ENCODE data around the gene RERG. TPM values are rescaled to one million over a fixed set of nuclear protein-coding genes. Genes with fewer than 3 reads are reported as not detected.

The RERG gene
- total RNA-seq, 1 experiment from 2014 or later = not detected

DNA sequence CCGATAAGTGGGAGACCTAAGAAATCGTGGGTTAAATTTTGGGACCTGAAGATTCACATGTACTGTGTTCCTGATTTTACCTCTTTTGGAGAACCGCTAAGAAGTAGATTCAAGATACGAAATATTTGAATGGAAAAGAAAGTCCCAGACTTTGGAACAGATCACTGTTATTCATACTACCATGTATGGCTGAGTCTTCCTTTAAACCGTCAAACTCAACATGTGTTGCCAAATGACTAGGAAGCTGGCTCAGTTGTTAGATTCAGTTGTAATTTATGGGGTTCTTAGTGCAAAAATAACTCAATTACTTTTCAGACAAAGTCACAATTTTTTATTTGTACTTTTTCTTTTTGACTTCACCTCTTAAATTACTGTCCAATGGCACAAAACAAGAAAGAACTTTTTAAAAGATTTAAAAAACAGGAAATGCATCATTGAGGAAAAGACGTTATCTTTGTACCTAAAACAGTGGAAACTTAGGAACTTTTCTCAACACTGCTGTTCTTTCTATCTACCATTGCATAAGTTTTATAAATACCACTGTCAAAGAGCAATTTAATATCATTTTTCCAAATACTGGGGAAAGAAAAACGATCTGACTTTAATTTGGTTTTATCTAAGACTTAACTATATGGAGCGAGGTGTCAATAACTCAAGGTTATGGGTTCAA, 15.7 kb downstream of the RERG start:
- no peak for DNase-seq (ENCODE audit: low spot score)
- H3K9me3 ChIP-seq (ENCODE audit: low read depth, low read length, poor library complexity, severe bottlenecking) = peaks cover 5% of the 10 kb centered on the region
- CTCF ChIA-PET = no interaction called here
- H3K4me3 ChIP-seq (ENCODE audit: low read depth, low read length, poor library complexity, severe bottlenecking) = no peak overlapping the region
- no TSS peak for BruUV-seq (replicated peaks)
- intact Hi-C loops (cut with micrococcal nuclease; ENCODE audit: unreplicated experiment) = no loop called here
- no peaks in the 10 kb centered on the region for H3K27me3 ChIP-seq (replicated peaks; ENCODE audit: insufficient read depth, low read depth, low read length, poor library complexity)
- no peaks in the 10 kb centered on the region for H3K36me3 ChIP-seq (ENCODE audit: insufficient read depth, low read length, poor library complexity, severe bottlenecking)
- TF ChIP-seq, protein P1, sequence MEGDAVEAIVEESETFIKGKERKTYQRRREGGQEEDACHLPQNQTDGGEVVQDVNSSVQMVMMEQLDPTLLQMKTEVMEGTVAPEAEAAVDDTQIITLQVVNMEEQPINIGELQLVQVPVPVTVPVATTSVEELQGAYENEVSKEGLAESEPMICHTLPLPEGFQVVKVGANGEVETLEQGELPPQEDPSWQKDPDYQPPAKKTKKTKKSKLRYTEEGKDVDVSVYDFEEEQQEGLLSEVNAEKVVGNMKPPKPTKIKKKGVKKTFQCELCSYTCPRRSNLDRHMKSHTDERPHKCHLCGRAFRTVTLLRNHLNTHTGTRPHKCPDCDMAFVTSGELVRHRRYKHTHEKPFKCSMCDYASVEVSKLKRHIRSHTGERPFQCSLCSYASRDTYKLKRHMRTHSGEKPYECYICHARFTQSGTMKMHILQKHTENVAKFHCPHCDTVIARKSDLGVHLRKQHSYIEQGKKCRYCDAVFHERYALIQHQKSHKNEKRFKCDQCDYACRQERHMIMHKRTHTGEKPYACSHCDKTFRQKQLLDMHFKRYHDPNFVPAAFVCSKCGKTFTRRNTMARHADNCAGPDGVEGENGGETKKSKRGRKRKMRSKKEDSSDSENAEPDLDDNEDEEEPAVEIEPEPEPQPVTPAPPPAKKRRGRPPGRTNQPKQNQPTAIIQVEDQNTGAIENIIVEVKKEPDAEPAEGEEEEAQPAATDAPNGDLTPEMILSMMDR (conservative IDR thresholded peaks at IDR 0.05; ENCODE audit: low read depth, low read length) = no peak
- no peak for TF ChIP-seq EZH2 (IDR thresholded peaks at IDR 0.05; ENCODE audit: borderline replicate concordance, low read depth, low read length, poor library complexity, severe bottlenecking)
- no peak overlapping the region for H3K27ac ChIP-seq (ENCODE audit: low read depth, low read length, poor library complexity, severe bottlenecking)
- POLR2A ChIA-PET (ENCODE audit: low non-redundant PET) = no interaction called here
- H3K4me1 ChIP-seq (ENCODE audit: insufficient read depth, low read length, poor library complexity, severe bottlenecking) = no peaks in the 10 kb centered on the region

DNA sequence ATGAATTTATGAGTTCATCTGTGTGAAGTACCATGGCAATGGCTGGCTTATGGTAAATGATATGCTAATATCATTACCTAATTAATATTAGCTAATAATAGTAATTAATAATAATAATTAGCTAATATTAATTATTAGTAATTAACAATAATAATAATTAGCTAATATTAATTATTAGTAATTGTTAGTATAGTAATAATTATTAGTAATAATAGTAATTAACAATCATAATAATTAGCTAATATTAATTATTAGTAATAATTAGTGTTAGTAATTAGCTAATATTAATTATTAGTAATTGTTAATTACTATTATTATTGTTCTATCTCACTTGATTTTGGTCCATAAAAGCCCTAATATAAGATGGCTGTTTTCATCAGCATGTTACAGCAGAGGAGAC, 19.8 kb downstream of the RERG start:
- no peak for DNase-seq (ENCODE audit: low spot score)
- no peaks in the 10 kb centered on the region for H3K4me1 ChIP-seq (ENCODE audit: insufficient read depth, low read length, poor library complexity, severe bottlenecking)
- intact Hi-C loops (cut with micrococcal nuclease; ENCODE audit: unreplicated experiment) = no loop called here
- BruUV-seq (replicated peaks) = no TSS peak
- peaks cover 5% of the 10 kb centered on the region for H3K9me3 ChIP-seq (ENCODE audit: low read depth, low read length, poor library complexity, severe bottlenecking)
- H3K36me3 ChIP-seq (ENCODE audit: insufficient read depth, low read length, poor library complexity, severe bottlenecking) = no peaks in the 10 kb centered on the region
- no peaks in the 10 kb centered on the region for H3K27me3 ChIP-seq (replicated peaks; ENCODE audit: insufficient read depth, low read depth, low read length, poor library complexity)
- CTCF ChIA-PET = no interaction called here
- H3K27ac ChIP-seq (ENCODE audit: low read depth, low read length, poor library complexity, severe bottlenecking) = no peak overlapping the region
- H3K4me3 ChIP-seq (ENCODE audit: low read depth, low read length, poor library complexity, severe bottlenecking) = no peak overlapping the region
- POLR2A ChIA-PET (ENCODE audit: low non-redundant PET) = no interaction called here
- TF ChIP-seq, protein P1 (conservative IDR thresholded peaks at IDR 0.05; ENCODE audit: low read depth, low read length) = no peak

DNA sequence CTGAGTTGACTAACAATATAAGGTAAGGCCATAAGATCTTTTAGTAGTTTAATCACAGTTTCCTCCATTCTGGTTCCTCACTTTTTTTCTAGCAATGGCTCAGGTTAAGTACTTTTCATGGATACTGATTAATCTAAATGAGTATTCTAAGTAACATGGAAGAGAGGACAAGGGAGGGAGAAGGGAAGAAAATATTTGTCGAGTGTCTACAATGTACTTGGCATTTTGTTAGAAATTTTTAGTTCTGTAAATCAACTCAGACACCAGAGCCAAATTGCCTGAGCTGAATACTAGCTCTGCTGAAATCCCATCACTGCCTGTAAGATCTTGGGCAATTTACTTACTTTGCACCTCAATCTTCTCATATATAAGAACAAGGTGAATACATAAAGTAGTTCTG, 20.2 kb downstream of the RERG start:
- H3K27me3 ChIP-seq (replicated peaks; ENCODE audit: insufficient read depth, low read depth, low read length, poor library complexity) = no peaks in the 10 kb centered on the region
- intact Hi-C loops (cut with micrococcal nuclease; ENCODE audit: unreplicated experiment) = no loop called here
- no peaks in the 10 kb centered on the region for H3K4me1 ChIP-seq (ENCODE audit: insufficient read depth, low read length, poor library complexity, severe bottlenecking)
- H3K4me3 ChIP-seq (ENCODE audit: low read depth, low read length, poor library complexity, severe bottlenecking) = no peak overlapping the region
- TF ChIP-seq EZH2 (IDR thresholded peaks at IDR 0.05; ENCODE audit: borderline replicate concordance, low read depth, low read length, poor library complexity, severe bottlenecking) = no peak
- TF ChIP-seq, protein P1 (conservative IDR thresholded peaks at IDR 0.05; ENCODE audit: low read depth, low read length) = no peak
- peaks cover 5% of the 10 kb centered on the region for H3K9me3 ChIP-seq (ENCODE audit: low read depth, low read length, poor library complexity, severe bottlenecking)
- no peak overlapping the region for H3K27ac ChIP-seq (ENCODE audit: low read depth, low read length, poor library complexity, severe bottlenecking)
- no peaks in the 10 kb centered on the region for H3K36me3 ChIP-seq (ENCODE audit: insufficient read depth, low read length, poor library complexity, severe bottlenecking)
- no TSS peak for BruUV-seq (replicated peaks)
- CTCF ChIA-PET = no interaction called here
- no peak for DNase-seq (ENCODE audit: low spot score)
- POLR2A ChIA-PET (ENCODE audit: low non-redundant PET) = no interaction called here

Measured in A673 (cell line).